T-helper 17 cell (primary cell): Measurements from ENCODE around the gene STAU1. TPM values are rescaled to one million over a fixed set of nuclear protein-coding genes. Genes with fewer than 3 reads are reported as not detected.

Experiments used
- ATAC-seq: fragments of 150-1000 bp; cut with Tn5 transposase; 2 replicates; pipeline ENCODE4 v1.10.0; 2021; ENCODE audit warnings: mild to moderate bottlenecking, moderate library complexity
- DNase-seq, 3 donors: peaks; one replicate each; pipeline versions ENCODE4 v3.0.0 to v3.0.0-alpha.2; 2020 to 2021
- H3K9me3 ChIP-seq: one replicate; pipeline ENCODE4 v1.7.0; 2013; ENCODE audit warnings: low read length, mild to moderate bottlenecking; ENCODE audit not compliant: control insufficient read depth, poor library complexity, severe bottlenecking
- H3K27ac Mint-ChIP-seq: one replicate; pipeline ENCODE4 v1.8.0; 2022; ENCODE audit warnings: mild to moderate bottlenecking, moderate library complexity, mixed read lengths
- H3K27me3 Mint-ChIP-seq: one replicate; pipeline ENCODE4 v1.8.0; 2022; ENCODE audit warnings: mixed read lengths
- H3K36me3 Mint-ChIP-seq: one replicate; pipeline ENCODE4 v1.8.0; 2022; ENCODE audit warnings: low read depth, mixed read lengths
- H3K4me1 Mint-ChIP-seq: one replicate; pipeline ENCODE4 v1.8.0; 2022; ENCODE audit warnings: mild to moderate bottlenecking, mixed read lengths
- H3K4me3 Mint-ChIP-seq: one replicate; pipeline ENCODE4 v1.8.0; 2022; ENCODE audit warnings: mild to moderate bottlenecking, moderate library complexity, mixed read lengths
- total RNA-seq, 4 donors: library from RNA in 2 of 4; stranded (reverse) in 2 of 4; gene quantifications; one replicate each; pipeline ENCODE4 v1.2.3 and lab custom pipeline; 2022 to 2026

STAU1 gene, protein sequence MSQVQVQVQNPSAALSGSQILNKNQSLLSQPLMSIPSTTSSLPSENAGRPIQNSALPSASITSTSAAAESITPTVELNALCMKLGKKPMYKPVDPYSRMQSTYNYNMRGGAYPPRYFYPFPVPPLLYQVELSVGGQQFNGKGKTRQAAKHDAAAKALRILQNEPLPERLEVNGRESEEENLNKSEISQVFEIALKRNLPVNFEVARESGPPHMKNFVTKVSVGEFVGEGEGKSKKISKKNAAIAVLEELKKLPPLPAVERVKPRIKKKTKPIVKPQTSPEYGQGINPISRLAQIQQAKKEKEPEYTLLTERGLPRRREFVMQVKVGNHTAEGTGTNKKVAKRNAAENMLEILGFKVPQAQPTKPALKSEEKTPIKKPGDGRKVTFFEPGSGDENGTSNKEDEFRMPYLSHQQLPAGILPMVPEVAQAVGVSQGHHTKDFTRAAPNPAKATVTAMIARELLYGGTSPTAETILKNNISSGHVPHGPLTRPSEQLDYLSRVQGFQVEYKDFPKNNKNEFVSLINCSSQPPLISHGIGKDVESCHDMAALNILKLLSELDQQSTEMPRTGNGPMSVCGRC
- total RNA-seq (10 to 100 TPM; 45.6 to 62.5 TPM), total RNA-seq (lab: John Stamatoyannopoulos, UW) (67.4 to 78.2 reads per million in 2 donors)

DNA sequence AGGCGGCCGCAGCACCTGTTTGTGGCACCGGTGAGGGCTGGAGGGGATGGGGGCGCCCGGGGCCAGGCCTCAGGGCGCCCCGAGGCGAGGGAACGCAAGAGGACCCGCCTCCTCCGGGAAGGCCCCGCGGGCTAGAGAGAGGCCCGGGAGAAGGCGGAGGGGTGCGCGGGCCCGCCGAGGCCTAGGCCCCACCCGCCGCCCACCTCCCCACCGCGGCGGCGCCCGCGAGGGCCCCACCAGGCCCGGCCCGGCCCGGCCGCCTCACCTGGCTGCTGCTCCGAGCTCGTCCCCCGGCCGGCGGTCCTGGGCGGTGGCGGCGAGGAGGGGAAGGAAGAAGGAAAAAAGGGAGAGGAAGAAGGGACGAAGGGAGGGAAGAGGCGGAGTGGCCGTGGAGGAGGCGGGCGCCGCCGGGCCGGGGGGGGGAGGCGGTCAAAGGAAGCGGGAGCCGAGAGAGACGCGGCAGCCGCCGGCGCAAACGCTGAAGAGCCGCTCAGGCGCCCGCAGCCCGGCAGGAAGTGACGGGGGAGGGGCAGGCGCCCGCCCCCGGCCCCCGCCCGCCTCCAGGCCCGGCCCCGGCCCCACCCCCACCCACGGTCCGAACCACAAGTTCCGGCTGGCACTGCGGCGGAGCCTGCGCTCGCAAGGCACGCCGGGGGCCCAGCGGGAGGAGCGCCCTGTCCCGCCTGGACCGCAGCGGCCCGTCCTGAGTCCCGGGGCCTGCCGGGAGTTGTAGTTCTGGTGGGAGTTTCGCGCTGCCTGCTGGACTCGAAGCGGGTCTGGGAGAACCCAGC is at the start of gene STAU1:
Gene STAU1, minus strand, starts transcription at position 484 of the 791 bp plus-strand sequence. CDS start 22,133 bp downstream, outside the sequence.
- H3K9me3 ChIP-seq: no peaks in the 10 kb centered on the region
- Mint-ChIP-seq H3K27me3 (peaks cover 9% of the 10 kb centered on the region), H3K36me3 (no peaks in the 10 kb centered on the region), H3K27ac (peak within 1 kb of the TSS; percentile 88), H3K4me1 (peaks cover 30% of the 10 kb centered on the region), H3K4me3 (peak within 1 kb of the TSS; percentile 92)
- ATAC-seq (peak; percentile 96), DNase-seq (peak; percentile 87 to 95 (median 92))

DNA sequence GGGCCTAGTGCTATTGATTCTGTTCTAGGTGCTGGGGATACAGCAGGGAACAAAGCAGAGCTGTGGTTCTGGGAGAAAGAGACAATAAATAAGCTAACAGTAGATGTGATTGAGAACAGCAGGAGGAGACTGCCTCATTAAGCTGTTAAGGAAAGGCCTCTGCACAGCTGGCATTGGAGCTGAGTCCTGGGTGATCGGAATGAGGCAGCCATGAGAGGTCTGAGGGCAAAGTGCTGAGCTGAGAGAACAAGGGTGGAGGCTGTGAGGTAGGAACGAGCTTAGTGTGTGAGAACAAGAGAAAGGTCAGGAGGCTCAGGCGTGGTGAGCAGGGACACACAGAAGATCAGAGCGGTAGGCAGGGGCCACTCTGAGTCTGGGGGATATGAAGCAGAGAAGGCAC is 49.4 kb upstream of the STAU1 start:
- no peaks in the 10 kb centered on the region for H3K9me3 ChIP-seq
- peaks cover 2% of the 10 kb centered on the region for H3K4me1 Mint-ChIP-seq
- DNase-seq: no peak

DNA sequence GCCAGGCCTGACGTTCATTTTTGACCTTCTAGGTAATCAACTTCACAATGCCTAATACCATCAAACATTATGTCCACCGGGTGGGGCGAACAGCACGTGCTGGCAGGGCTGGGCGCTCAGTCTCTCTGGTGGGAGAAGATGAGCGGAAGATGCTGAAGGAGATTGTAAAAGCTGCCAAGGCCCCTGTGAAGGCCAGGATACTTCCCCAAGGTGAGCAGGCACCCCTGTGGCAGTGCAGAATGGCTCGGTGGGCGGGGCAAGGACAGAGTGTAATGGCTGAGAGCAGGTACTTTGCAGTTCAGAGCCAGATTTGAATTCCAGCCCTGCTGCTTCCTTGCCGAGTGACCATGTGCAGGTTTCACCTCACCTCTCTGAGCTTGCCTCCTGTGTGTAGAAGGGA is 48.2 kb upstream of the STAU1 start:
- Mint-ChIP-seq H3K27ac (peak overlapping the region; percentile 45), H3K4me1 (peaks cover 2% of the 10 kb centered on the region), H3K36me3 (peaks cover 16% of the 10 kb centered on the region), H3K4me3 (no peak overlapping the region), H3K27me3 (no peaks in the 10 kb centered on the region)
- no peak for ATAC-seq
- no peaks in the 10 kb centered on the region for H3K9me3 ChIP-seq
- DNase-seq: no peak

More for the DNA sequence above, 49.4 kb upstream of the STAU1 start:
- ATAC-seq: no peak
- H3K27me3 Mint-ChIP-seq: no peaks in the 10 kb centered on the region
- peaks cover 16% of the 10 kb centered on the region for H3K36me3 Mint-ChIP-seq
- peak overlapping the region; percentile 83 for H3K27ac Mint-ChIP-seq
- H3K4me3 Mint-ChIP-seq: no peak overlapping the region

DNA sequence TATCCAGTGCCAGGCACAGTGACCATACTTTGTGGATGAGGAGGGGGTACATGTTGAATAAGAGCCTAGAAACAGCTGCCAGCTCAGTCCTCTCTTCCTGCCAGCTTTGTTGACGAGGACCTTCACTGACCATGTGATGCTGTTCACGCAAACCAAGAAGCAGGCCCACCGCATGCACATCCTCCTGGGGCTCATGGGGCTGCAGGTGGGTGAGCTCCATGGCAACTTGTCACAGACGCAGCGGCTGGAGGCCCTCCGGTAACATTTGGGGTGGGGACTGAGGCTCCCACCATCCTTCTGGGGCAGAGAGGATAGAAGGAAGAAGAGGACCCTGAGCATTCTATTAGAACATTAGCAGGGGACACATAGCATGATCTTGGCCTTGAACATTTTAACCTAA is 46.7 kb upstream of the STAU1 start:
- Mint-ChIP-seq H3K4me1 (peaks cover 2% of the 10 kb centered on the region), H3K36me3 (peaks cover 19% of the 10 kb centered on the region), H3K27ac (peak overlapping the region; percentile 77), H3K27me3 (no peaks in the 10 kb centered on the region), H3K4me3 (no peak overlapping the region)
- H3K9me3 ChIP-seq: no peaks in the 10 kb centered on the region
- ATAC-seq (no peak), DNase-seq (no peak)

DNA sequence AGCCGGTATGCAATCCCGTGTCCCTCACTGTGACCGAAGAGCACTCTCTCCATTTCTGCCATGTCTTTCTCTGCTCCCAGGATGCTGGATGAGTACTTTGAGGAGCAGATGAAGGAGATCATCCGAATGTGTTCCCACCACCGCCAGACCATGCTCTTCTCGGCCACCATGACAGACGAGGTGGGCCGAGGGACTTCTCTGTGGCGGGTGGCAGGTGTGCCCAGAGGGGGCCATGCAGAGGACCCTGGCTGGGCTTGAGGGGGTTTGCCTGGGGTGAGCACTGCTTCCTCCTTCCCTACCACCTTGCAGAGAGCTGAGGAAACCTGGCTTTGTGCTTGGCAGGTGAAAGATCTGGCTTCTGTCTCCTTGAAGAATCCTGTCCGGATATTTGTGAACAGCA is 45.1 kb upstream of the STAU1 start:
- H3K27ac Mint-ChIP-seq: no peak overlapping the region
- H3K9me3 ChIP-seq: no peaks in the 10 kb centered on the region

DNA sequence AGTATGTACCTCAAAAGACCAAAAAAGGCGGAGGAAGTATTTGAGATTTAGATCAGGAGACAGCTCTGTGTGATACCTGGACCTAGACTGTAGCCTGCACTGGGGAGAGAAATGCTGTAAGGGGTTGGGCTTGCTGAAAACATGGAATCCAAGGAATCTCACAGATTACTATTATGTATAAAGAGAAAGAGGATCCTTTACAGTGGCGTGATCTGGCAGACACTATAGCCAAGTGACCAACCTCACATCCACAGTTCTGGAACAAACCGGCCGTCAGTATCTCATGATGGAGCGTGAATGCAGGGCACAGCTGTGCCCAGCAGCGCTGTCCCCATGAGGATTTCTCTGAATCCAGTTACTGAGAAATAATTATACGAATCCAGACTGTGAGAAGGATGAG is 43.3 kb upstream of the STAU1 start:
- Mint-ChIP-seq H3K36me3 (peaks cover 14% of the 10 kb centered on the region), H3K27me3 (no peaks in the 10 kb centered on the region), H3K27ac (peak overlapping the region; percentile 57), H3K4me3 (no peak overlapping the region), H3K4me1 (peaks cover 2% of the 10 kb centered on the region)
- ATAC-seq: no peak
- H3K9me3 ChIP-seq: no peaks in the 10 kb centered on the region
- DNase-seq: no peak

More for the DNA sequence above, 45.1 kb upstream of the STAU1 start:
- no peaks in the 10 kb centered on the region for H3K27me3 Mint-ChIP-seq
- H3K4me3 Mint-ChIP-seq: no peak overlapping the region
- no peak for ATAC-seq
- H3K36me3 Mint-ChIP-seq: peaks cover 19% of the 10 kb centered on the region
- DNase-seq: no peak
- H3K4me1 Mint-ChIP-seq: peaks cover 2% of the 10 kb centered on the region

DNA sequence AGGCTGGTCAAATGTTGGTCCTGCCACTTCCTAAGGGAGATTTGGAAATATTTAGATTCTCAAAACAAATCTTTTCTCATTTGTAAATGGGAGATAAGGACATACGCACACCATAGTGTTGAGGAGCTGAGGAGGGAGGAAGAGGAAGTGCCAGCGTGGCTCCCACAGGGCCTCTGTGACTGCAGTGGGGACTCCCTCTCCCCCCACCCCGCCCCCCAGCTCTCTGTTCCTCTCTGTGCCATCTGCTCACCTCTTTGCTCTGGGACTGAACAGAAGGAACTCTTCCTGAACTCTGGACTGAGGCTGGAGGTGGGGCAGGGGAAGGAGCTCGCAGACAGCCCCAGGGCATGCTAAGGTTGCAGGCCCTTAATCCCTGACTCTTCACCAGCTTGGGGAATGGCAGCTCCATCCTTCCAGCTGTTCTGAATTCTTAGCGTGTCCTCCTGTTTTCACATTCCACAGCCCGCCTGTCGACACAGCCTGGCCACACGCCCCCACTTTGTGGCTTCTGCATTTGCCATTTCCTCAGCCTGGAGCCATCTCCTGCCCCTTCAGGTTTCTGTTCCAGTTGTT is 42.5 kb upstream of the STAU1 start:
- no peak for DNase-seq
- H3K27ac Mint-ChIP-seq: peak overlapping the region; percentile 57
- H3K4me1 Mint-ChIP-seq: peaks cover 6% of the 10 kb centered on the region
- no peak overlapping the region for H3K4me3 Mint-ChIP-seq
- no peaks in the 10 kb centered on the region for H3K27me3 Mint-ChIP-seq
- ATAC-seq: peak; percentile 38
- no peaks in the 10 kb centered on the region for H3K9me3 ChIP-seq
- peaks cover 19% of the 10 kb centered on the region for H3K36me3 Mint-ChIP-seq

DNA sequence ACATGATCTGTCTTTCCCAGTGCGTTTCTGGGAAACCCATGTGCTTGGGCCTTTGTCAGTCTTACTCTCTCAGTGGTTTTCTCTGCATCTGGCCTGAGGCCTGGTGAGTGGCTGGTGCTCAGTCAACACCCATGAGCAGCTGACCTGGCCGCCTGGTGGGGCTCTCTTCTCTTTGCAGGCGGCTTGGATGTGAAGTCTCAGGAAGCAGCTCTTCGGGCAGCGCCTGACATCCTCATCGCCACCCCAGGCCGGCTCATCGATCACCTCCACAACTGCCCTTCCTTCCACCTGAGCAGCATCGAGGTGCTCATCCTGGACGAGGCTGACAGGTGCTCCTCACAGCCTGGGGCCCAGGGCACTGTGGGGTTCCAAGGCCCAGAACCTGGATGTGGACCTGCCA is 41.9 kb upstream of the STAU1 start:
- ATAC-seq (no peak), DNase-seq (no peak)
- no peaks in the 10 kb centered on the region for H3K9me3 ChIP-seq
- no peaks in the 10 kb centered on the region for H3K27me3 Mint-ChIP-seq
- peaks cover 19% of the 10 kb centered on the region for H3K36me3 Mint-ChIP-seq
- peaks cover 6% of the 10 kb centered on the region for H3K4me1 Mint-ChIP-seq
- H3K4me3 Mint-ChIP-seq: no peak overlapping the region
- no peak overlapping the region for H3K27ac Mint-ChIP-seq

DNA sequence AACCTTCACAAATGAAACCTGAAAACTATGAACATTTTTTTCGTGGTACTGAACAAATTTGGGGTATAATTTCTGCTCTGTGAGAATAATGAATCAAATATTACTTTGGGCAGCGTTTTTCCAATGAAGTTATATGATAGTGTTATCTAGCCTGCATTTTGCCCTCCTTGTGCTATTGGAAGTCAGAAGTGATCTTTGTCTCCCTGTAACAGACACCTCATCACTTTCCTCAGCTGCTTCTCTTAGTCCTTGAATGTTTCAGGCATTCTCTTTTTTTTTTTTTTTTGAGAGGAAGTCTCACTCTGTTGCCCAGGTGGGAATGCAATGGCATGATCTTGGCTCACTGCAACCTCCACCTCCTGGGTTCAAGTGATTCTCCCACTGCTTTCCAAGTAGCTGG is 41.2 kb upstream of the STAU1 start:
- DNase-seq (no peak), ATAC-seq (no peak)
- H3K9me3 ChIP-seq: no peaks in the 10 kb centered on the region
- Mint-ChIP-seq H3K4me3 (no peak overlapping the region), H3K27me3 (no peaks in the 10 kb centered on the region), H3K27ac (peak overlapping the region; percentile 49), H3K36me3 (peaks cover 13% of the 10 kb centered on the region), H3K4me1 (peaks cover 6% of the 10 kb centered on the region)

DNA sequence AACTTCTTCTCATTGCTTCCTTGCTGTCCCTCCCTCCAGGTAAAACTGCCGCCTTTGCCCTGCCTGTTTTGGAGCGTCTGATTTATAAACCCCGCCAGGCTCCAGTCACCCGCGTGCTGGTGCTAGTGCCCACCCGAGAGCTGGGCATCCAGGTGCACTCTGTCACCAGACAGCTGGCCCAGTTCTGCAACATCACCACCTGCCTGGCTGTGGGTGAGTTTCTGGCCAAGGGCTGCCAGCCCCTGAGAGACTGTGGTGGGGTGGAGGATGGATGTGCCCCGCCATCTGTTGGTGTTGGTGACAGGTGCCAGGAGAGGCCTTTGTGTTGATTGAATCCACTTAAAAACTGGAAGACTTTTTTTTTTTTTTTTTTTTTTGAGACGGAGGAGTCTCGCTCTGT is 40.5 kb upstream of the STAU1 start:
- no peaks in the 10 kb centered on the region for H3K9me3 ChIP-seq
- ATAC-seq (no peak), DNase-seq (no peak)
- H3K36me3 Mint-ChIP-seq: peaks cover 10% of the 10 kb centered on the region
- H3K27ac Mint-ChIP-seq: peak overlapping the region; percentile 49
- H3K4me1 Mint-ChIP-seq: peaks cover 4% of the 10 kb centered on the region
- H3K4me3 Mint-ChIP-seq: no peak overlapping the region
- no peaks in the 10 kb centered on the region for H3K27me3 Mint-ChIP-seq

DNA sequence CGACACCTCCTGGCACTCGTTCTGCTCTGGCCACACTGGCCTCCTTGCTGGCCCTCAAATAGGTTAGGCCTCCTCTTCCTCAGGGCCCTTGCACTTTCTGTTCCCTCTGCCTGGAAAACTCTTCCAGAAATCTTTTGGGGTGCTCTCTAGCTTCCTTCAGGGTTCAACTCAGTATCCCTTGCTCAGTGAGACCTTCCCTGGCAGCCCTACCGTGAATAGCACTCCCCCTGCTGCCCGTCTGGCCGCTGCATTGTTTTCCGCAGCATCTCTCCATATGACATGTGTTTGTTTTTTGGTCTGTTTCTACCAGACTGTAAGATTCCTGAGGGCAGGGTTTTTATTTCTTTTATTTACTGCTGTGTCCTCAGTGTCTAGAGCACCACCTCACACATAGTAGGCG is 37.8 kb upstream of the STAU1 start:
- DNase-seq: no peak
- H3K9me3 ChIP-seq: no peaks in the 10 kb centered on the region
- H3K27me3 Mint-ChIP-seq: no peaks in the 10 kb centered on the region
- peaks cover 5% of the 10 kb centered on the region for H3K36me3 Mint-ChIP-seq
- H3K27ac Mint-ChIP-seq: peak overlapping the region; percentile 49
- H3K4me1 Mint-ChIP-seq: peaks cover 7% of the 10 kb centered on the region
- H3K4me3 Mint-ChIP-seq: no peak overlapping the region
- no peak for ATAC-seq

DNA sequence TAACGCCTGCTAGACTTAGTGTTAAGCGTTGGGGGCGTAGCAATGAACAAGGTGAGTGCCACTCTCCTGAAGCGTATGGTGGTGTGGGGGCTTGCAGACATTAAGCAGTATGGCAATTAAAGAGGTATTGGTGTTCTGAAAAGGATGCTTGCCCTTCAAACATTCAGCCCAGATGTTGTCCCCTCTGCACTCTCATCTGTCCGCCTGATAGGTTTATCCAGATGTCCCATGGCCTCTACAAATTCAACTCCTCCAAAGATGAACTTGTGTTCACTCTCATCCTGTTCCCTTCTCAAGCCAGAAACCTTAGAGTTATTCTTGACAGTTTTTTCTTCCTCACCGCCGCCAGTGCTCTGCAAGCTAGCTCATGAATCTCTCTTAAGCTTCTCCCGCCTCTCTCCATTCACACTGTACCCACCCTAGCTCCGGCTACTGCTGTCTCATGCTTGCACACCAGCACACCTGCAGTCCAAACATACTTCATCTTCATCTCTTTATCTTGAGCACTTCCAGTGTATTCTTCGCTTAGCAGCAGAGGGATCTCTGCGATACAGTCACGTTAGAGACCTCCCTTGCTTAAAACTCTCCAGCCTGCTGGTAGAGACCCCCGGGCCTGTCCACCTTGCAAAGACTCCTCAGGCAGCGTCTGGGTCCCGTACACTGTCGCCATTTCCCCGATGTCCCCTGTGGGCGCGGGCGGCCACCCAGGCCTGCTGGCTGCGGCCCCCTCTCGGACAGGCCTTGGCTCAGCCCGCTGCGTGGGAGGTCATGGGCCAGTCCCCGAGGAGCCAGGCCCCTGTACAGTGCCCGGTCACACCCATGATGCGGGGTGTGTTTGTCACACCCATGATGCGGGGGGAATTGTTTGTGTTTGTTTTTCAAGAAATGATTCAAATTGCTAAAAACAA is 32.0 kb upstream of the STAU1 start:
- Mint-ChIP-seq H3K4me3 (peak overlapping the region; percentile 98), H3K36me3 (peaks cover 6% of the 10 kb centered on the region), H3K4me1 (peaks cover 22% of the 10 kb centered on the region), H3K27me3 (no peaks in the 10 kb centered on the region), H3K27ac (peak overlapping the region; percentile 99)
- DNase-seq: no peak
- H3K9me3 ChIP-seq: no peaks in the 10 kb centered on the region
- no peak for ATAC-seq
